Measurements from ENCODE around the gene CNNM3.

- TF ChIP-seq, protein P1, sequence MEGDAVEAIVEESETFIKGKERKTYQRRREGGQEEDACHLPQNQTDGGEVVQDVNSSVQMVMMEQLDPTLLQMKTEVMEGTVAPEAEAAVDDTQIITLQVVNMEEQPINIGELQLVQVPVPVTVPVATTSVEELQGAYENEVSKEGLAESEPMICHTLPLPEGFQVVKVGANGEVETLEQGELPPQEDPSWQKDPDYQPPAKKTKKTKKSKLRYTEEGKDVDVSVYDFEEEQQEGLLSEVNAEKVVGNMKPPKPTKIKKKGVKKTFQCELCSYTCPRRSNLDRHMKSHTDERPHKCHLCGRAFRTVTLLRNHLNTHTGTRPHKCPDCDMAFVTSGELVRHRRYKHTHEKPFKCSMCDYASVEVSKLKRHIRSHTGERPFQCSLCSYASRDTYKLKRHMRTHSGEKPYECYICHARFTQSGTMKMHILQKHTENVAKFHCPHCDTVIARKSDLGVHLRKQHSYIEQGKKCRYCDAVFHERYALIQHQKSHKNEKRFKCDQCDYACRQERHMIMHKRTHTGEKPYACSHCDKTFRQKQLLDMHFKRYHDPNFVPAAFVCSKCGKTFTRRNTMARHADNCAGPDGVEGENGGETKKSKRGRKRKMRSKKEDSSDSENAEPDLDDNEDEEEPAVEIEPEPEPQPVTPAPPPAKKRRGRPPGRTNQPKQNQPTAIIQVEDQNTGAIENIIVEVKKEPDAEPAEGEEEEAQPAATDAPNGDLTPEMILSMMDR (IDR thresholded peaks at IDR 0.05): no peak
- TF ChIP-seq POLR2A (IDR thresholded peaks at IDR 0.05): peak in 1 of 2 donors; percentile 42
Observed at GRCh38 chr2:96869822-96870625, 54.0 kb downstream of the CNNM3 start, which contains the start of gene SEMA4C.

Measured in adrenal gland (tissue), 5 donors.